ENCODE data around the gene OR1I1. TPM values are rescaled to one million over a fixed set of nuclear protein-coding genes. Genes with fewer than 3 reads are reported as not detected.
A peak's percentile ranks its signal among the peaks of the same experiment; 100 is the strongest.
"Not testable (repeated sequence)": the region's sequence is repeated elsewhere in the genome, so short reads cannot be mapped to it uniquely, and the experiment has no call there.

Gene OR1I1
- total and polyA plus RNA-seq, 7 experiments from 2014 or later: not detected

GRCh38 chr19:15072930-15073647 lies 8.9 kb upstream of the OR1I1 start:
- Histone ChIP-seq H3K36me3 (ENCODE audit: control insufficient read depth in 2 of 3, insufficient read depth in 3 of 3, low read length in 3 of 3) (no peaks in the 10 kb centered on the region), H3K4me3 (ENCODE audit: low read length) (no peak overlapping the region), H3K4me1 (ENCODE audit: control insufficient read depth in 2 of 2, insufficient read depth in 2 of 2, low read length in 2 of 2) (no peaks in the 10 kb centered on the region), H3K27ac (ENCODE audit: low read depth, low read length) (no peak overlapping the region), H3K9me3 (ENCODE audit: control insufficient read depth in 2 of 3, low read length in 3 of 3) (no peaks in the 10 kb centered on the region), H3K27me3 (ENCODE audit: control insufficient read depth in 2 of 2, insufficient read depth in 2 of 2, low read length in 2 of 2) (no peaks in the 10 kb centered on the region)
- CTCF ChIA-PET: no interaction called here
- Mint-ChIP-seq H3K27ac (no peak overlapping the region), H3K27me3 (peaks cover 0 to 9% (median 2%) of the 10 kb centered on the region in 5 donors), H3K4me3 (no peak overlapping the region), H3K4me1 (no peaks in the 10 kb centered on the region), H3K9me3 (no peaks in the 10 kb centered on the region), H3K36me3 (no peaks in the 10 kb centered on the region)
- intact Hi-C loops (cut with micrococcal nuclease): no loop called here
- no peak for ATAC-seq
- POLR2A ChIA-PET: no interaction called here
- DNase-seq: no peak

DNA sequence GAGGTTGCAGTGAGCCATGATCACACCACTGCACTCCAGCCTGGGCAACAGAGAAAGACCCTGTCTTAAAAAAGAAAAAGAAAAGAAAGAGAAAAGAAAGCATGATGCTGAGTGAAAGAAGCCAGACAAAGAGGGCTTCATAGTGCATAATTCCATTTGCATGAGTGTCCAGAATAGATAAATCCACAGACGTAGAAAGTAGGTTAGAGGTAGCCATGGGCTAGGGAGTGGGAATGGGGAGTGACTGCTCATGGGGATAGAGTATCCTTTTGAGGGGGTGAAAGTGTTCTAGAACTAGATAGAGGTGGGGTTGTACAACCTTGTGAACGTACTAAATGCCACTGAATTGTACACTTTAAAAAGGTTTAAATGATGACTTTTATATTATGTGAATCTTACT lies 7.6 kb upstream of the OR1I1 start:
- H3K27ac Mint-ChIP-seq: no peak overlapping the region

GRCh38 chr19:15075806-15076205 lies 6.2 kb upstream of the OR1I1 start:
- ATAC-seq (no peak), DNase-seq (no peak)
- H3K4me1 Mint-ChIP-seq: no peaks in the 10 kb centered on the region
- Histone ChIP-seq H3K27ac (ENCODE audit: low read depth, low read length) (no peak overlapping the region), H3K36me3 (ENCODE audit: control insufficient read depth in 2 of 3, insufficient read depth in 3 of 3, low read length in 3 of 3) (no peaks in the 10 kb centered on the region), H3K27me3 (ENCODE audit: control insufficient read depth in 2 of 2, insufficient read depth in 2 of 2, low read length in 2 of 2) (no peaks in the 10 kb centered on the region), H3K9me3 (ENCODE audit: control insufficient read depth in 2 of 3, low read length in 3 of 3) (no peaks in the 10 kb centered on the region), H3K4me3 (ENCODE audit: low read length) (no peak overlapping the region), H3K4me1 (ENCODE audit: control insufficient read depth in 2 of 2, insufficient read depth in 2 of 2, low read length in 2 of 2) (no peaks in the 10 kb centered on the region)
- peaks cover 2 to 10% (median 10%) of the 10 kb centered on the region in 5 donors for H3K27me3 Mint-ChIP-seq
- no peak overlapping the region for H3K4me3 Mint-ChIP-seq
- H3K36me3 Mint-ChIP-seq: no peaks in the 10 kb centered on the region
- CTCF ChIA-PET: no interaction called here
- H3K27ac Mint-ChIP-seq: no peak overlapping the region
- intact Hi-C loops (cut with micrococcal nuclease): no loop called here
- POLR2A ChIA-PET: no interaction called here
- no peaks in the 10 kb centered on the region for H3K9me3 Mint-ChIP-seq

More for the DNA sequence above, 7.6 kb upstream of the OR1I1 start:
- H3K27me3 ChIP-seq (ENCODE audit: control insufficient read depth in 2 of 2, insufficient read depth in 2 of 2, low read length in 2 of 2): no peaks in the 10 kb centered on the region
- H3K27me3 Mint-ChIP-seq: peaks cover 2 to 10% (median 4%) of the 10 kb centered on the region in 5 donors
- no peaks in the 10 kb centered on the region for H3K9me3 ChIP-seq (ENCODE audit: control insufficient read depth in 2 of 3, low read length in 3 of 3)
- no peak for ATAC-seq
- DNase-seq: no peak
- intact Hi-C loops (cut with micrococcal nuclease): no loop called here
- no peak overlapping the region for H3K4me3 ChIP-seq (ENCODE audit: low read length)
- CTCF ChIA-PET: interaction anchor here (0.9 kb wide), 1 partner anchor 14 kb away, joined by 3 read pairs; no protein-coding TSS in a partner anchor
- no peaks in the 10 kb centered on the region for H3K9me3 Mint-ChIP-seq
- H3K36me3 Mint-ChIP-seq: no peaks in the 10 kb centered on the region
- H3K36me3 ChIP-seq (ENCODE audit: control insufficient read depth in 2 of 3, insufficient read depth in 3 of 3, low read length in 3 of 3): no peaks in the 10 kb centered on the region
- no peak overlapping the region for H3K27ac ChIP-seq (ENCODE audit: low read depth, low read length)
- H3K4me3 Mint-ChIP-seq: no peak overlapping the region
- POLR2A ChIA-PET: no interaction called here
- H3K4me1 Mint-ChIP-seq: no peaks in the 10 kb centered on the region
- no peaks in the 10 kb centered on the region for H3K4me1 ChIP-seq (ENCODE audit: control insufficient read depth in 2 of 2, insufficient read depth in 2 of 2, low read length in 2 of 2)

DNA sequence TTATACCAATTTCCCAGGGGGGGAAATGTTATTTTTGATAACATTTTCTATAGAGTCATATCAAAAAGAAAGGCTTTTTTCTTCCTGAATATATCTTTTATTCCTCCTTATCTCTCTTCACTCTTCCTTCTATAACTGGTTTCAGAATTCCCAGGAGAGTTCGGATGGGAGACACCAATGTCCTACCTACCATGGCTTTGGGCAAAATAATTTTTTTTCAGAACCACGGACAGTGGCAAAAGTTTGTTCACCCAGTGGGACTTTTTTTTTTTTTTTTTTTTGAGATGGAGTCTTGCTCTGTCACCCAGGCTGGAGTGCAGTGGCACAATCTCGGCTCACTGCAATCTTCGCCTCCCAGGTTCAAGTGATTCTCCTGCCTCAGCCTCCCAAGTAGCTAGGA lies 2.0 kb upstream of the OR1I1 start:
- H3K4me1 Mint-ChIP-seq, H3K36me3 Mint-ChIP-seq, POLR2A ChIA-PET: not testable (repeated sequence)

DNA sequence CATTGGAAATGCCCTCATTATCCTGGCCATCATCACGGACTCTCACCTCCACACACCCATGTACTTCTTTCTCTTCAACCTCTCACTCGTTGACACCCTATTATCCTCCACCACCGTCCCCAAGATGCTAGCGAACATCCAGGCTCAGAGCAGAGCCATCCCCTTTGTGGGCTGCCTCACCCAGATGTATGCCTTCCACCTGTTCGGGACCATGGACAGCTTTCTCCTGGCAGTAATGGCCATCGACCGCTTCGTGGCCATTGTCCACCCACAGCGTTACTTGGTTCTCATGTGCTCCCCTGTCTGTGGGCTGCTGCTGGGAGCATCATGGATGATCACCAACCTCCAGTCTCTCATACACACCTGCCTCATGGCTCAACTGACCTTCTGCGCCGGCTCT lies 5.2 kb downstream of the OR1I1 start:
- no peaks in the 10 kb centered on the region for H3K36me3 Mint-ChIP-seq
- DNase-seq (no peak), ATAC-seq (no peak)
- no peak overlapping the region for H3K27ac Mint-ChIP-seq
- Histone ChIP-seq H3K4me3 (ENCODE audit: low read length) (no peak overlapping the region), H3K4me1 (ENCODE audit: control insufficient read depth in 2 of 2, insufficient read depth in 2 of 2, low read length in 2 of 2) (peaks cover 4% of the 10 kb centered on the region in 2 donors), H3K27me3 (ENCODE audit: control insufficient read depth in 2 of 2, insufficient read depth in 2 of 2, low read length in 2 of 2) (no peaks in the 10 kb centered on the region), H3K27ac (ENCODE audit: low read depth, low read length) (no peak overlapping the region), H3K9me3 (ENCODE audit: control insufficient read depth in 2 of 3, low read length in 3 of 3) (no peaks in the 10 kb centered on the region), H3K36me3 (ENCODE audit: control insufficient read depth in 2 of 3, insufficient read depth in 3 of 3, low read length in 3 of 3) (no peaks in the 10 kb centered on the region)
- H3K27me3 Mint-ChIP-seq: peaks cover 0 to 37% (median 27%) of the 10 kb centered on the region in 5 donors
- H3K4me3 Mint-ChIP-seq: no peak overlapping the region
- peaks cover 0 to 3% (median 2%) of the 10 kb centered on the region in 7 donors for H3K4me1 Mint-ChIP-seq
- H3K9me3 Mint-ChIP-seq: no peaks in the 10 kb centered on the region
- intact Hi-C loops (cut with micrococcal nuclease): no loop called here
- ChIA-PET POLR2A (no interaction called here), CTCF (interaction anchor here (2.0 kb wide), 1 partner anchor 62 kb away, joined by 5 read pairs; no protein-coding TSS in a partner anchor)

More for the DNA sequence above, 2.0 kb upstream of the OR1I1 start:
- H3K9me3 ChIP-seq (ENCODE audit: control insufficient read depth in 2 of 3, low read length in 3 of 3); H3K27ac ChIP-seq (ENCODE audit: low read depth, low read length); H3K27ac Mint-ChIP-seq; DNase-seq; H3K4me3 ChIP-seq (ENCODE audit: low read length); H3K4me1 ChIP-seq (ENCODE audit: control insufficient read depth in 2 of 2, insufficient read depth in 2 of 2, low read length in 2 of 2); H3K9me3 Mint-ChIP-seq; H3K36me3 ChIP-seq (ENCODE audit: control insufficient read depth in 2 of 3, insufficient read depth in 3 of 3, low read length in 3 of 3); H3K4me3 Mint-ChIP-seq; ATAC-seq; H3K27me3 ChIP-seq (ENCODE audit: control insufficient read depth in 2 of 2, insufficient read depth in 2 of 2, low read length in 2 of 2); intact Hi-C loops (cut with micrococcal nuclease): not testable (repeated sequence)
- peaks cover 0 to 28% (median 21%) of the 10 kb centered on the region in 5 donors for H3K27me3 Mint-ChIP-seq
- CTCF ChIA-PET: interaction anchor here (0.9 kb wide), 1 partner anchor 9 kb away, joined by 3 read pairs; no protein-coding TSS in a partner anchor

- no peaks in the 10 kb centered on the region for H3K36me3 Mint-ChIP-seq
- H3K27ac Mint-ChIP-seq: peak overlapping the region in 3 of 9 donors; percentile 32 to 72 (median 53)
- ATAC-seq (peak; percentile 84), DNase-seq (peak in 7 of 9 donors; percentile 45 to 72 (median 67))
- intact Hi-C loops (cut with micrococcal nuclease): loop anchor here (1.0 to 5.0 kb wide), 8 partner anchors 33 to 465 kb away; a partner anchor contains a TSS
- H3K36me3 ChIP-seq (ENCODE audit: control insufficient read depth in 2 of 3, insufficient read depth in 3 of 3, low read length in 3 of 3): no peaks in the 10 kb centered on the region
- peaks cover 0 to 18% (median 9%) of the 10 kb centered on the region in 5 donors for H3K27me3 Mint-ChIP-seq
- peaks cover 4 to 6% of the 10 kb centered on the region in 2 donors for H3K4me1 ChIP-seq (ENCODE audit: control insufficient read depth in 2 of 2, insufficient read depth in 2 of 2, low read length in 2 of 2)
- H3K27me3 ChIP-seq (ENCODE audit: control insufficient read depth in 2 of 2, insufficient read depth in 2 of 2, low read length in 2 of 2): no peaks in the 10 kb centered on the region
- peaks cover 0 to 9% (median 4%) of the 10 kb centered on the region in 7 donors for H3K4me1 Mint-ChIP-seq
- H3K9me3 Mint-ChIP-seq: no peaks in the 10 kb centered on the region
- H3K4me3 Mint-ChIP-seq: no peak overlapping the region
- H3K4me3 ChIP-seq (ENCODE audit: low read length): no peak overlapping the region
- H3K27ac ChIP-seq (ENCODE audit: low read depth, low read length): no peak overlapping the region
- ChIA-PET POLR2A (interaction anchor here (0.6 to 1.5 kb wide), 6 partner anchors 16 to 519 kb away, joined by 3 to 5 read pairs (median 4); partner anchors contain the start of gene AKAP8L), CTCF (interaction anchor here (0.6 to 2.3 kb wide), 16 partner anchors 9 to 1743 kb away, joined by 3 to 30 read pairs (median 5); partner anchors contain the start of genes AKAP8 and AKAP8L)
- H3K9me3 ChIP-seq (ENCODE audit: control insufficient read depth in 2 of 3, low read length in 3 of 3): no peaks in the 10 kb centered on the region
Observed at GRCh38 chr19:15091918-15092753, 10.1 kb downstream of the OR1I1 start.

All from naive thymus-derived CD4-positive, alpha-beta T cell (primary cell).